ENCODE measurements around the gene EGFL7. TPM values are rescaled to one million over a fixed set of nuclear protein-coding genes. Genes with fewer than 3 reads are reported as not detected.

EGFL7 gene
- polyA plus RNA-seq, 1 experiment = 3.9 TPM

DNA sequence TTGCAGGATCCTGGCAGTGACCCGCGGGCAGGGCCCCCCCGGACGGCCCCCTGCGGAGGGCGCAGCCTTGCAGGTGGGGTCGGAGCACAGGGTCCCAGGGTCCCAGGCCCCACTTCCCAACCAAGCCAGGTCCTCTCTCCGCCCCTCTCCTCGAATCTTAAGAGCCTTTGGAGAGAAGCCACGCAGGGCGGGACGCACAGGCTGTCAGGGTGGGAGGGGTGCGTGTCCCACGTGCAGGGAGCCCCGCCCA lies 18.4 kb upstream of the EGFL7 start:
- ChIA-PET POLR2A (no interaction called here), CTCF (interaction anchor here (0.9 to 6.0 kb wide), 6 partner anchors 10 to 158 kb away, joined by 3 to 55 read pairs (median 4); no protein-coding TSS in a partner anchor)
- Histone ChIP-seq H3K9me3 (ENCODE audit: control insufficient read depth, insufficient read depth, low read length) (no peaks in the 10 kb centered on the region; the same call in 1 of the 2 replicates), H3K4me3 (ENCODE audit: low read depth, low read length) (no peak overlapping the region), H3K27me3 (ENCODE audit: control insufficient read depth, insufficient read depth, low read length) (peaks cover 32% of the 10 kb centered on the region), H3K27ac (ENCODE audit: low read depth, low read length) (no peak overlapping the region)
- TF ChIP-seq, protein P1, sequence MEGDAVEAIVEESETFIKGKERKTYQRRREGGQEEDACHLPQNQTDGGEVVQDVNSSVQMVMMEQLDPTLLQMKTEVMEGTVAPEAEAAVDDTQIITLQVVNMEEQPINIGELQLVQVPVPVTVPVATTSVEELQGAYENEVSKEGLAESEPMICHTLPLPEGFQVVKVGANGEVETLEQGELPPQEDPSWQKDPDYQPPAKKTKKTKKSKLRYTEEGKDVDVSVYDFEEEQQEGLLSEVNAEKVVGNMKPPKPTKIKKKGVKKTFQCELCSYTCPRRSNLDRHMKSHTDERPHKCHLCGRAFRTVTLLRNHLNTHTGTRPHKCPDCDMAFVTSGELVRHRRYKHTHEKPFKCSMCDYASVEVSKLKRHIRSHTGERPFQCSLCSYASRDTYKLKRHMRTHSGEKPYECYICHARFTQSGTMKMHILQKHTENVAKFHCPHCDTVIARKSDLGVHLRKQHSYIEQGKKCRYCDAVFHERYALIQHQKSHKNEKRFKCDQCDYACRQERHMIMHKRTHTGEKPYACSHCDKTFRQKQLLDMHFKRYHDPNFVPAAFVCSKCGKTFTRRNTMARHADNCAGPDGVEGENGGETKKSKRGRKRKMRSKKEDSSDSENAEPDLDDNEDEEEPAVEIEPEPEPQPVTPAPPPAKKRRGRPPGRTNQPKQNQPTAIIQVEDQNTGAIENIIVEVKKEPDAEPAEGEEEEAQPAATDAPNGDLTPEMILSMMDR (IDR thresholded peaks at IDR 0.05; ENCODE audit: low read depth, low read length) = no peak
- DNase-seq (ENCODE audit: low read depth, low spot score) = no peak

DNA sequence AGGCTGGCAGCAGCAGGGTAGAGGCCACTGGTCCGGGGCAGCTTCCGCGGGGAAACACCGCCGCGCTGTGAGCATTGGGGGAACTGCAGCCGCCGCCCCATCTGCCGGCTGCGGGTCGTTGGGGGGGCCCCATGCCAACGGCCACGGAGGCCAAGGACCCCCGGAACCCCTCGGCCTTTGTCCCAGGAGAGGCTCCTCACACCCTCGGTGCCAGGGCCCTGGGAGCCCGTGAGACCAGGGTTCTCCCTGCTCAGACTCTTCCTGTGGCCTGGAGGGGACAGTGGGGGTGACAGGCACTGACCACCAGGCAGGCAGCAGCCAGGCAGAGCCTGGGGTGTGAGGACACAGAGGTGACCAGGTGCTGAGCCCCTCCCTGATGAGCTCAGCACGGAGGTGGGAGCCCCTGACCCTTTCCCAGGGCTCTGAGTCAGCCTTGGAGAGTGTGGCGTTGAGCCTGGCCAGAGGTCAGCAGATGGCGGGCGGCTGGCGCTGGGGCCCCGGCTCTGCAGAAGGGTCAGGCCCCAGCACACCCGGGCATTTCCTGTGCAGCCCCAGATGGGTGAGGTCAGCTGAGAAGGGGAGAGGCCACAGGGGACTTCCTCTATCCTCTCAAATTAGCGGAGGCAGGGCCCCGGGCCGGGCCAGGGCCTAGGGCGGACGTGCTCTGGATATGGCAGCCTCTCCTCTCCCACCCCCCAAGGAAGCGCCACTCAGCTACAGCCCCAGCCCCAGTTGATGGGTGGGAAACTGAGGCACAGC lies 17.9 kb upstream of the EGFL7 start:
- H3K27me3 ChIP-seq (ENCODE audit: control insufficient read depth, insufficient read depth, low read length) = peaks cover 32% of the 10 kb centered on the region
- CTCF ChIA-PET = interaction anchor here (0.5 to 6.0 kb wide), 6 partner anchors 11 to 593 kb away, joined by 3 to 55 read pairs (median 4); no protein-coding TSS in a partner anchor

DNA sequence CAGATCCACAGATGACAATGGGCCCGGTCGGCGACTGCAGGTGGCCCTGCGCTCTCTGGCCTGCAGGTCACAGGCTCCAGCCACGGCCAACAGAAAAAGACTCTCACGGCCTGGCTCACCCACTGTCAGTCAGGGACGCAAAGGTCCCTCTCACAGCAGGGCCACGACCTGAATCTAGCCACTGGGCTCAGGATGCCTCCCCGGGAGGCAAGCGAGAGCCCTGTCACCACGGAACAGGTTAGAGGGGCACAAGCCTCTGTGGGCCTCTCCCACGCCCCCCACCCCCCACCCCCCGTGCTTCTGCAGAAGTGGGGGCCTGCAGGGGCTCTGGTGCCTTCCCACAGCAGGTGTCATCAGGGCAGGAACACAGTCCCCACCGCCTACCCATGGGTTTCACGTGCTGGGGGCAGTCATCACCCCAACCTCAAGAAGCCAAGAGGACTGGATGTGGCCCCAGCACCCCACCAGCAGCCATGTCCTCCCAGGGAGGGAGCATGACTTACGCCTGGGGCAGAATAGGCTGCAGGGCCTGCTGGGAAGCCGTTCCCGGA lies 17.3 kb upstream of the EGFL7 start:
- H3K27me3 ChIP-seq (ENCODE audit: control insufficient read depth, insufficient read depth, low read length) = peaks cover 29% of the 10 kb centered on the region
- POLR2A ChIA-PET = no interaction called here
- DNase-seq (ENCODE audit: low read depth, low spot score) = no peak
- H3K9me3 ChIP-seq (ENCODE audit: control insufficient read depth, insufficient read depth, low read length) = no peaks in the 10 kb centered on the region; the same call in 1 of the 2 replicates
- TF ChIP-seq, protein P1 (IDR thresholded peaks at IDR 0.05; ENCODE audit: low read depth, low read length) = no peak
- no peak overlapping the region for H3K4me3 ChIP-seq (ENCODE audit: low read depth, low read length)
- H3K27ac ChIP-seq (ENCODE audit: low read depth, low read length) = no peak overlapping the region
- CTCF ChIA-PET = interaction anchor here (0.5 to 6.0 kb wide), 4 partner anchors 12 to 593 kb away, joined by 3 to 55 read pairs (median 4); no protein-coding TSS in a partner anchor

More for the DNA sequence above, 17.9 kb upstream of the EGFL7 start:
- Histone ChIP-seq H3K4me3 (ENCODE audit: low read depth, low read length) (no peak overlapping the region), H3K9me3 (ENCODE audit: control insufficient read depth, insufficient read depth, low read length) (no peaks in the 10 kb centered on the region; the same call in 1 of the 2 replicates), H3K27ac (ENCODE audit: low read depth, low read length) (no peak overlapping the region)
- TF ChIP-seq, protein P1 (IDR thresholded peaks at IDR 0.05; ENCODE audit: low read depth, low read length) = peak; percentile 75
- DNase-seq (ENCODE audit: low read depth, low spot score) = no peak
- POLR2A ChIA-PET = no interaction called here

DNA sequence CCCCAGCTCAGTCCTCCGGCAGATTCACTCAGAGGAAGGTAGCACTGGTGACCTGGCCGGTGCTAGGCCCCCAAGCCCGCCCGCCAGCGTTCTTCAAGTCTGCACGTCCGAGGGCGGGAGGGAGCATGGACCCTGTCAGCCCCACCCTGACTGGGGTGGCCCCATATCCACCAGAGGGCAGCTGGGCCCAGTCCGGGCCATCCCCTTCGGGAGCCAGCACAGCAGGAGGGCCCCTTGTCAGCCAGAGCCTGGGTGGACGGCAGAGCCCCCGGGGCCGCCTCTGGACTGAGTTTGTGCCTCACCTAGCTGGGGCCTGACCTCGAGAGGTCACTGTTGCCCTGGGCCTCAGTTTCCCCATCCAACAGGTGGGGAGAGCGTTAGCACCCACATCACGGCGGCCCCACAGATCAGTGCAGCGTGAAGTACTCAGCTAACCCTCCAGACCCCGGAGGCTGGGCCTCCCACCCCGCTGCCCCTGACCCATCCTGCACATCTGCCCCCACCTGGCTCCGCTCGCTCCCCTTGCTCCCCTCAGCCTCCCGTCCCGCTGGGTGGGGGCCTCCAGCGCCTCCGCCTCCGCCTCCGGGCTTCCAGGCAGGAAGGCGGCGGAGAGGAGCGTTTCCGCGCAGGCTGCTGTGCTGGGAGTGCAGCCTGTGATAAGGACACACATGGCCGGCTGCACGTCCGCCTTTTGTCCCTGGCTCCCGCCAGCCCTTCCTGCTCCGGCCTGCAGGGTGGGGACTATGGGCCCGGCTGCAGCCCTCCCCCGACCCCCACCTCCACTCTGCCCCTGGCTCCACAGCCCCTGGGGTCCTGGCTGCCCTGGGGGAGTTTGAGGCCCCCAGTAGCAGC lies 16.6 kb upstream of the EGFL7 start:
- Histone ChIP-seq H3K4me3 (ENCODE audit: low read depth, low read length) (no peak overlapping the region), H3K9me3 (ENCODE audit: control insufficient read depth, insufficient read depth, low read length) (no peaks in the 10 kb centered on the region; the same call in 1 of the 2 replicates), H3K27ac (ENCODE audit: low read depth, low read length) (no peak overlapping the region), H3K27me3 (ENCODE audit: control insufficient read depth, insufficient read depth, low read length) (peaks cover 23% of the 10 kb centered on the region)
- no peak for DNase-seq (ENCODE audit: low read depth, low spot score)
- POLR2A ChIA-PET = no interaction called here
- TF ChIP-seq, protein P1 (IDR thresholded peaks at IDR 0.05; ENCODE audit: low read depth, low read length) = no peak
- CTCF ChIA-PET = interaction anchor here (0.7 to 6.0 kb wide), 2 partner anchors 160 to 987 kb away, joined by 5 to 55 read pairs; no protein-coding TSS in a partner anchor
